Endometrium (tissue), 2 donors: ENCODE results near the gene SH2B2.
"Not testable (repeated sequence)": the region's sequence is repeated elsewhere in the genome, so short reads cannot be mapped to it uniquely, and the experiment has no call there.

Source experiments
- FAIRE-seq: peaks from 2 replicates; lab custom pipeline; 2012; peaks lifted over from hg19 to GRCh38; lab: Jason Lieb, UNC
- donor health status: control.
- donor health status: control.

The SH2B2 gene

GRCh38 chr7:102337002-102337401, 50.3 kb downstream of the SH2B2 start:
- FAIRE-seq = not testable (repeated sequence)

GRCh38 chr7:102337420-102337819, 50.8 kb downstream of the SH2B2 start:
- not testable (repeated sequence) for FAIRE-seq

GRCh38 chr7:102340599-102341368, 54.1 kb downstream of the SH2B2 start:
- FAIRE-seq = not testable (repeated sequence)

DNA sequence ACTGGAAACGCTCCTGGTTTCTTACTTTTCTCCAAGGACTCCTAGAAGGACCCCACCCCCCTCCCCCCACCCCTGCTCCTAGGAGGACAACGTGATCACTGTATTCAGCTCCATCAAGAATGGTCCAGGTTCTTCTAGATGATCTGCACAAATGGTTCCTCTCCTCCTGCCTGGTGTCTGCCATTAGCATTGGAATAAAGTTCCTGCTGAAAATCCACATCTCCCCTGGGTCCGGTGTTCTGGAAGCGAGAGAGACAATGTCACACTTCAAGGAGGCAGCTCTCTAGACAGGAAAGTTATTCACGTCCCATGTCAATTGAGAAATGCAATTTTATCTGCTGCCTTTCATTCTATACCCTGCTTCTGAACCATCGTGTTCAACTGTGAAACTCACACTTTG, 60.3 kb downstream of the SH2B2 start:
- FAIRE-seq = not testable (repeated sequence)

DNA sequence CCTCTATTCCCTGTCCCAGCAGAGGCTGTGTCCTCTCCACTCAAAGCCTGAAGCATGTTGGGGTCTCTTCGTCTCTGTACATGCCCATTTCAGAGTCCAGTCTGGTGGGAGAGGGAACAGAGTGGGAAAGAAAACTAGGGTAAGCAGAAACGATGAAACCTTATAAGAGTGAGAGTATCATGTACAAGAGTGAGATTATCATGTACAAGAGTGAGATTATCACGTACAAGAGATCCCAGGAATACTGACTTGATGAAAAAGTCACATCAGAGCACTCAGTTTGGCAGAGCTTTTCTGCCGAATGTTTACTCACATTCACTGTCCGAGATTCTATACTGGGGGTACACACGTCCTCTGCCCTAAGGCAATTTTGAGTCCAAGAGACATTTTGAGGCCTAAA, 69.7 kb downstream of the SH2B2 start, which contains the start of gene SPDYE6:
SPDYE6 (minus strand) TSS at position 101 of the 400 bp plus-strand sequence. CDS start 421 bp downstream, outside the sequence.
- not testable (repeated sequence) for FAIRE-seq

DNA sequence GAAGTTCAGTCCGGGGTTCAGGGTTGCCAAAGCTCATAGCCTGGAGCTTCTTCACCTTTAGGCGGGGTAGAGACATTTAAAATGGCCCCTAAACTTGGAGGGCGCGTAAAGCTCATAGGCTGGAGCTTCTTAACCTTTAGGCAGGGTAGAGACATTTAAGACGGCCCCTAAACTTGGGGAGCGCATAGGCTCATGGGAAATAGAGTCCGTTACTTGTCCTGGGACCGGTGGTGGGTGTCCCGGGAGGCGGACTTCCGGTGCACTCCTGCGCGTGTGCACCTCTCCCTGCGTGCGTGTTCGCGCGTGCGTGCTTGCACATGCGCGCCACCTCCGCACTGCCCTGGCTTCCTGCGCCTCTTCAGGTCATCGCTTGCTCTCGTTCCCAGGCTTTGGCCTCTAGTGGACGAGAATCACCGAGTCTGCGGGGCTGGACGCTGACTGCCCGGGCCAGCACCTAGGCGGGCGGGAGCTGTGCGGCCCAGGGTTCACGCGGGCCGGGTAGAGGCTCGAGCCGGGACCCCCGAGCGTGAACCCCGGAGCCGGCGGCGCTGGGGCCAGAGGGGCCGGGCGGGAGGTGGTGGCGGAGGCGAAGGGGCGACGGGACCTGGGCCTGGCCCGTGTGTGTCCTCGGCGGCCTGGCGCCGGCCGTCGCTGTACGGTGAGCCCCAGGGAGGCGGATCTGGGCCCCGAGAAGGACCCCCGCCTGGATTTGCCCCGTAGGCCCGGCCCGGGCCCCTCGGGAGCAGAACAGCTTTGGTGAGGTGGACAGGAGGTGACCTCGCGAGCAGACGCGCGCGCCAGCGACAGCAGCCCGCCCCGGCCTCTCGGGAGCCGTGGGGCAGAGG, 77.1 kb downstream of the SH2B2 start:
- FAIRE-seq = not testable (repeated sequence)

DNA sequence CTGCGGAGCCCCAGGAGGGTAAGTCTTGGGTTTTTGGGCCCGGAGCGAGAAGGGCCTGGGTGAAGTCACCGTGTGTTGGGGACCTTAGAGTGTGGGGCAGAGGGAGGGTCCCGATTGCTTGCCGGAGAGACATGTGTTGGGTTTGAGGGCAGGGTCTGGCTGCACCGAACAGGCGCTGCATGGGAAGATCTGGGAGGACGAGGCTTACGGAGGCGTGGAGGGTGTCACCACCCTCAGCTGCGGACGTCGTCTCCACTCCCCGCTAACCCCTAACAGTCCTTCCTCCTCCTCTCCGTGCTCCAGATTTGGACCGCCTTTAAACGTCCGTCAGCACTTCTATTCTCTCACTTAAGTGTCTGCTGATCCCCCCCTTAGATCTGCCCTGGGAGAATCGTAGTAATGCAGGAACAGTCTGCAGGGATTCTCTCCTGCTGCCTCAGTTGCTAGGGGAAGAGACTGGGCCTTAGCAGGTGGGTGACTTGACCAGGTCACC, 77.8 kb downstream of the SH2B2 start:
- FAIRE-seq = not testable (repeated sequence)

- FAIRE-seq = not testable (repeated sequence)
These were observed 78.7 kb downstream of the SH2B2 start for GRCh38 chr7:102365390-102365789.

DNA sequence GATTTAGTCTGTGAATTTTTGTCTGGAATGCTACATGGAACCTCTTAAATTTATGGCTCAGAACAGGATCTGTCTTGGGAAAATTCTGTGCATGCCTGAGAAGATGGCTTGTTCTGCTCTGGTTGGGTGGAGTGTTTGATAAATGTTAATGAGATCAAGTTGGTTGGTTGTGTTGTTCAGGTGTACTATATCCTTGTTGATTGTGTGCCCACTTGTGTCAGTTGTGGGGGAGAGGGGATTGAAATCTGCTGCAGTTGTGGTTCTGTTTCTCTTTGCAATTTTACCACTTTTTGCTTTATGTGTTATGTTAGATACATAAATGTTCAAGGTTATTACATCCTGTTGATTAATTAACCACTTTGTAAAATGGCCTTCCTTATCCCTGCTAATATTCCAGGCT, 83.4 kb downstream of the SH2B2 start:
- FAIRE-seq = not testable (repeated sequence)
